ENCODE data around the gene OXSR1.
"Not testable (repeated sequence)": the region's sequence is repeated elsewhere in the genome, so short reads cannot be mapped to it uniquely, and the experiment has no call there.

The OXSR1 gene

GRCh38 chr3:38129058-38129457 is 36.3 kb upstream of the OXSR1 start:
- H3K4me3 ChIP-seq (ENCODE audit: low read depth, low read length) = no peak overlapping the region
- TF ChIP-seq CTCF (IDR thresholded peaks at IDR 0.05; ENCODE audit: insufficient read depth, low read depth, low read length, missing control alignments) = no peak
- no peak for DNase-seq (ENCODE audit: low read depth)

GRCh38 chr3:38130631-38131065 is 34.7 kb upstream of the OXSR1 start:
- DNase-seq (ENCODE audit: low read depth) = no peak
- no peak for TF ChIP-seq CTCF (IDR thresholded peaks at IDR 0.05; ENCODE audit: insufficient read depth, low read depth, low read length, missing control alignments)
- H3K4me3 ChIP-seq (ENCODE audit: low read depth, low read length) = no peak overlapping the region

DNA sequence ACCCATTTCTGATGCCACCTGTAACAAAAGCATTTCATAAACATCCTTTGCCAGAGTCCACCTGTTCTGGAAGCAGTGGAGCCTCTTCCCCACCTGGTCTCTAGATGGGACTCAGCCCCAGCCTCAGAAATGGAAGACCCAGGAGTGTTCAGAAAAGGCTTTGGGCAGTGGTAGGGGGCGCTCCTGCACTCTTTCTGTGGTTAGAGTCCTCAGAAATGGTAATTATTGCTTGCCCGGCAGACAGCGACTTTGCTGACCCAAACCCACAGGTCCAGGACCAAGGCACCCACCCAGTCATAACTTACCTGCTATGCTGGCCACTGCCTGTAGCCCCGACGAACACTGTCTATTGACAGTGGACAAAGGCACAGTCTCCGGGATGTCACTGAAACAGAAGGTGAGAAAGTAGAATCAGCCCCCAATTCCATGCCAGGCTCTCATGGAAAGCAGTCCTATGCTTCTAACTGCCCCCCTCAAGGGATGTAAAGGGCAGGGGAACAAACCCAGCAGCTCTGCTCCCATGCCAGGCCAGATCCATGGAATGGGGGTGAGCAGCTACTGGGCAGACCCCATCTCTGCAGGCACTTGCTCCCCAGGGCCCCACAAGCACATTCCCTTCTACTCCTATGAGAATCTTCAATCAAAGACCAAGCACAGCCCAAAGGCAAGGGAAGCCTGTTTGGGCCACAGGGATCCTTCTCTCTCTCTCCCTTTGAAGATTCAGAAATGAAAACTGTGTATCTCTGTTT is 33.5 kb upstream of the OXSR1 start:
- peak; percentile 57 for DNase-seq (ENCODE audit: low read depth)
- peak; percentile 52 for TF ChIP-seq CTCF (IDR thresholded peaks at IDR 0.05; ENCODE audit: insufficient read depth, low read depth, low read length, missing control alignments)
- H3K4me3 ChIP-seq (ENCODE audit: low read depth, low read length) = no peak overlapping the region

- no peak overlapping the region for H3K4me3 ChIP-seq (ENCODE audit: low read depth, low read length)
- TF ChIP-seq CTCF (IDR thresholded peaks at IDR 0.05; ENCODE audit: insufficient read depth, low read depth, low read length, missing control alignments) = no peak
- no peak for DNase-seq (ENCODE audit: low read depth)
Measured at GRCh38 chr3:38133209-38133556, 32.2 kb upstream of the OXSR1 start.

- TF ChIP-seq CTCF (IDR thresholded peaks at IDR 0.05; ENCODE audit: insufficient read depth, low read depth, low read length, missing control alignments) = no peak
- no peak overlapping the region for H3K4me3 ChIP-seq (ENCODE audit: low read depth, low read length)
- DNase-seq (ENCODE audit: low read depth) = no peak
Measured at GRCh38 chr3:38133557-38134405, 31.6 kb upstream of the OXSR1 start.

DNA sequence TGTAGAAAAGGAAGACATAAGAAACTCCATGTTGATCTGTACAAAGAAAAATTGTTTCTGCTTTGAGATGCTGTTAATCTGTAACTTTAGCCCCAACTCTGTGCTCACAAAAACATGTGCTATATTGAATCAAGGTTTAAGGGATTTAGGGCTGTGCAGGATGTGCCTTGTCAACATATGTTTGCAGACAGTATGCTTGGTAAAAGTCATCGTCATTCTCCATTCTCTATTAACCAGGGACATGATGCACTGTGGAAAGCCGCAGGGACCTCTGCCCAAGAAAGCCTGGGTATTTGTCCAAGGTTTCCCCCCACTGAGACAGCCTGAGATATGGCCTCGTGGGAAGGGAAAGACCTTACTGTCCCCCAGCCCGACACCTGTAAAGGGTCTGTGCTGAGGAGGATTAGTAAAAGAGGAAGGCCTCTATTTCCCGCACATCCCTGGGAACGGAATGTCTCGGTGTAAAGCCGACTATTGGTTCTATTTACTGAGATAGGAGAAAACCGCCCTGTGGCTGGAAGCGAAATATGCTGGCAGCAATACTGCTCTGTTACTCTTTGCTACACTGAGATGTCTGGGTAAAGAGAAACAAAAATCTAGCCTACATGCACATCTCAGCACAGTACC is 30.7 kb upstream of the OXSR1 start:
- not testable (repeated sequence) for DNase-seq (ENCODE audit: low read depth); H3K4me3 ChIP-seq (ENCODE audit: low read depth, low read length)

DNA sequence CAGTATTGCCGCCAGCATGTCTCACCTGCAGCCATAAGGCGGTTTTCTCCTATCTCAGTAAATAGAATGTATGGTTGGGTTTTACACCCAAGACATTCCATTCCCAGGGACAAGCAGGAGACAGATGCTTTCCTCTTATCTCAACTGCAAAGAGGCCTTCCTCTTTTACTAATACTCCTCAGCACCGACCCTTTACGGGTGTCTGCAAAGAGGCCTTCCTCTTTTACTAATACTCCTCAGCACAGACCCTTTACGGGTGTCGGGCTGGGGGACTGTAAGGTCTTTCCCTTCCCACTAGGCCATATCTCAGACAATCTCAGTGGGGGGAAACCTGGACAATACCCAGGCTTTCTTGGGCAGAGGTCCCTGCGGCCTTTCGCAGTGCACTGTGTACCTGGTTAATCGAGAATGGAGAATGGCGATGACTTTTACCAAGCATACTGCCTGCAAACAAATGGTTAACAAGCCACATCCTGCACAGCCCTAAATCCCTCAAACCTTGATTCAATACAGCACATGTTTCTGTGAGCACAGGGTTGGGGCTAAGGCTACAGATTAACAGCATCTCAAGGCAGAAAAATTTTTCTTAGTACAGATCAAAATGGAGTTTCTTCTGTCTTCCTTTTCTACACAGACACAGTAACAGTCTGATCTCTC is 29.6 kb upstream of the OXSR1 start:
- H3K4me3 ChIP-seq (ENCODE audit: low read depth, low read length) = peak overlapping the region; percentile 89
- not testable (repeated sequence) for DNase-seq (ENCODE audit: low read depth)

Measured in GM12865 (cell line).